HG03280 (cell line): ENCODE measurements around the gene ARMC10.
"Not testable (repeated sequence)": the region's sequence is repeated elsewhere in the genome, so short reads cannot be mapped to it uniquely, and the experiment has no call there.

Experiments
- ATAC-seq: cut with Tn5 transposase; IDR thresholded peaks from one replicate; pipeline ENCODE4 v1.9.1; 2021; ENCODE audit warnings: mild to moderate bottlenecking, moderate library complexity; ENCODE audit not compliant: unreplicated experiment

The ARMC10 gene

DNA sequence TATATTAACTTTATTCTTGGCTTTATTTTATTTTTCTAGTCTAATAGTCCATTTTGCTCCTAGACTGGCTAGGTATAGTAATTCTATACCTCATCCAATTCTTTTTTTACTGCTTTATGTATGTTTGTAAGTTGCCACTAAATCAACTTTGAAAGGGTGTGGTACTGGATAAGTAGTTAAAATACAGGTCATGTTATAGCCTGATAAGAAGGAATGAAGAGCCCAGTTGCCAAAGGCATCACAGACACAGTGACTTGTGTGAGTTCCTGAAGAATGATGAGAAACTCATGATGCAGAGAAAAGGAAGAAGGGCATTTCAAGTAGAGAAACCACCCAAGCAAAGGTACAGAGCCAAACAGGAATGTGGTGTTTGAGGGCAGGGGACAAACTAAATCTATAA lies 46.7 kb downstream of the ARMC10 start:
- no peak for ATAC-seq

DNA sequence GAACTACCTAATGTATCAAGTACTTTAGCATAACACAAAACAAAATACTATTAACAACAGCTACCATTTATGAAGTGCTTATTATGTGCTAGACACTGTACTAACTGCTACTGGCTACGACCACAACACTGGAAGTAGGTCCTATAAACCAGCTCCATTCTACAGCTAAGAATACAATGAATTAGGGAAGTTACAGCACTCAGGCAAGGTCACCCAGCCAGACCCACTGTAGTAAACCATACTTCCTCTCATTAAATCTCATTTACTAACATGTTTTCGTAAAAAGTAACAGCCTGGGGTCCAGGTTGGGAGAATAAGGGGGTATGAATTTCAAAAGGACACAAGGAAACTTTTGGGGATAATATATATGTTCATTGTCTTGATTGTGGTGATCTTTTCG lies 48.6 kb downstream of the ARMC10 start:
- ATAC-seq: no peak

DNA sequence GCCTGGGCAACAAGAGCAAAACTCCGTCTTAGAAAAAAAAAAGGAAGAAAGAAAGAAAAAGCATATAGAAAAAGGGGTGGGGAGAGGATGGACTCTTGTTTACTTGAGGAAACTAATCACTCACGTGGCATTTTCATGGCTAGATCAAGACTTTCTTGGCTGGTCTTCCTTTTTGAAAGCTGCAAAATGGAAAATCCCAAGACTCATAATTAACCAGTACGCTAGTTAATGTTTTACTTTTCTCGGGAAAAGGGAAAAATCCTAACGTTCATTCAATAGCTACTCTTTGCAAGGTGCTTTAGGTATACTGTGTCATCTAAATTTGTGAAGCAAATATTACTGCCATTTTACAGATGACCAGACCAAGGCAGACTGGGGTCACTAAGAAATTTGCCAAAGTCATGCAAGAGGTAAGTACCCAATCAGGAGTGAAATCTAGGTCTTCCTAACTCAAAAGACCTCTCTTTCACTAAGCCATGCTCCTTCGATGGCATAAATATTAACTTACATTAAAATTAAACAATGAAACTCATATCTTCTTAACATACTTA lies 49.6 kb downstream of the ARMC10 start:
- no peak for ATAC-seq

DNA sequence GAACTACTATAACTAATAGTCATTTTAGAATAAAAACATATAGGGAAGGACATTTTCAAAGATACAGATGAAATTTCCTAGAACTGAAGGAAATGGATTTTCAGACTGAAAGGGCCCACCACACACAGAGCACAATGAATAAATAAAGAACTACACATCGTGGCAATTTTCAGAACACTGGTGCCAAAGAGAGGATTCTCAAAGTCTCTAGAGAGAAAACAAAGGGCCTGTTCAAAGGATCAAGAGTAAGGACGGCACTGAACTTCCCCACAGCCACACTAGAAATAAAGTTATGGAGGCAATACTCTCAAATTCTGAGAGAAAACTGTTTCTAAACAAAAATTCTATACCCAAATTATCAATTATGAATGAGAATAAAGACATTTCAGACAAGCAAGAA lies 52.1 kb downstream of the ARMC10 start:
- no peak for ATAC-seq

DNA sequence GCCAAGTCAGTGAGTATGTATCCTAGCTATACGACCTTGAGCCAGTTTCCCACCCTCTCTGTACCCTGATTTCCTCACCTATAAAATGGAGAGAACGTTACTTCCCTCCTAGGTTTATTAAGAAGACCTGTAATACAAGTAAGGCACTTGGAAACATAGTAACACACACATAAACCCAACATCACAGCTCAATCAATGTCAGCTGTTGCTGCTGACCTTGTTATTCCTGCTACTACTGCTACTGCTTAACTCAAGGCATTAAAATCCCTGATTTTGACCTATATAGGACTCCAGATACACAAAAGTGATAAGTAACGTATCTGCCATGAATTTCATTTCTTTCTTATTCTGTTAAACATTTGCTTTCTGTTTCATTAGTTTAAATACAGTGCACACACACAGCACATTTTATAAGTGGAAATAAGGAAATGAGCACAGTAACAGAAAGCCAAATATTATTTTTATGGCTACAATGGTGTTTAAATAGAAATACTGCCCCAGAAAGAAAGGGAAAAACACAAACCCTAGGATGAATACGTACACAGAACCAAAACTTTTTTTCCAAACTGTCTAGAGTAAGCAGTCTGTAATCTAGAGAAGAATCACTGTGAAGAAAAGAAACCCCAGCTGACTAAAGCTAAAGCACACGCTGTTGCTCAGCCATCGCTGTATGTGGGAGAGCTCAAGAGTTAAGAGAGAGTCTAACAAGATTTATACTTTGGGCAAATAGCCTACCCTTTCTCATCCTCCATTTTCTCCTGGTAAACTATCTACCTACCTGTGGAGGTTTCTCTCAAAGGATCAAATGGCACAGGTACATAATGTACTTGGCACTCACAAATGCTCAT lies 55.0 kb downstream of the ARMC10 start:
- ATAC-seq: no peak

DNA sequence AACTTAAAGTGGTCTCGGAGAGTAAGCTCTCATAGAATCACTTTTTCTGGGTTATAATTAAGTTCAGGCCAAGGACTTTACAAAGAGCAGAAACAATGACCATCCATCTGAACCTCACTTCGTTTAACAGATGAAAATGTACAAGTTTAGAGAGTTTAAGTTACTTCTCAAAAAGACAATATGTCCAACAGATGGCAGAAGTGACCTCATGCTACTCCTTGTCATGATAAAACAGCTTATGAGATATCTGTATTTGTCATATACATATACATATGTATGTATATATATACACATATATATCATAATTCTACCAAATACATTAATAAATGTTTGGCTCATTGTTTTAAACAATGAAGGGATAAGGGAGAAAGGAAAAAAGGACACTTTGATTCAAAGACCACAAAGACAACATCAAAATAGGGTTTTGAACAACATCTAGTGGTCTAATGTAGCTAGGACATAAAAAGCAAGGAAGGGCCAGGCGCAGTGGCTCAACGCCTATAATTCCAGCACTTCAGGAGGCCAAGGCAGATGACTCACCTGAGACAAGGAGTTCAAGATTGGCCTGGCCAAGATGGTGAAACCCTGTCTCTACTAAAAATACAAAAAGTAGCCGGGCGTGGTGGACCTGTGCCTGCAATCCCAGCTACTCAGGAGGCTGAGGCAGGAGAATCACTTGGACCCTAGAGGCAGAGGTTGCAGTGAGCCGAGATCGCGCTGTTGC lies 56.1 kb downstream of the ARMC10 start:
- no peak for ATAC-seq

DNA sequence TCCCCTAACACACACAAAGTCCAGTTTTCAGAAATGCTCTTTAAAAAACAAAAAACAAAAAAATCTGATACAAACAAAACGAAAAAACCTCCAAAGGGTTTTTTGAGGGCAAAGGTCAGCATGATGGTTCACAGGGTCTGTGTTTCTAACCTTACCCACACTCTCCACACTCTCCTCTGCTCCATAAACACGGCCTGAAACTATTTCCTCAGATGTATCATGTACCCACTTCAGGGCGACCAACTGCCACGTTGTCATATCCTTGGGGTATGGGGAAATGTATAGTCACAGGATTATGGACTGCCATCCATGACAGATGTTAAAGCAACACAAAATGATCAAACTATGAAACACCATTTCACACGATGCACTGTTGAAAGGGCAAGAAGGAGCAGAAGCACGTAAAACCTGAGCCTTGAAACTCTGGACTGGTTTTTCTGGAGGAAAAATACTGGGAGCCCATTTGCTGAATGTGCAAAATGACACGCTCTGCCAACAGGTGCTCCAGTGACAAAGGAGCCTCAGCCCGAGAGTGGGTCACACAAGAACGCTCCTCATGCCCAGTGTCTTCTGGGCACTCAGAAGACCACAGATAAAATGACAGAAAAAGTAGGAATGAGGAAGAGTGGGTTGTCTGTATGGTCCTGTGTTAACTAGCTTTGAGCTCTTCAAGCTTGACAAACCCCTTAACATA lies 58.2 kb downstream of the ARMC10 start:
- ATAC-seq: no peak

DNA sequence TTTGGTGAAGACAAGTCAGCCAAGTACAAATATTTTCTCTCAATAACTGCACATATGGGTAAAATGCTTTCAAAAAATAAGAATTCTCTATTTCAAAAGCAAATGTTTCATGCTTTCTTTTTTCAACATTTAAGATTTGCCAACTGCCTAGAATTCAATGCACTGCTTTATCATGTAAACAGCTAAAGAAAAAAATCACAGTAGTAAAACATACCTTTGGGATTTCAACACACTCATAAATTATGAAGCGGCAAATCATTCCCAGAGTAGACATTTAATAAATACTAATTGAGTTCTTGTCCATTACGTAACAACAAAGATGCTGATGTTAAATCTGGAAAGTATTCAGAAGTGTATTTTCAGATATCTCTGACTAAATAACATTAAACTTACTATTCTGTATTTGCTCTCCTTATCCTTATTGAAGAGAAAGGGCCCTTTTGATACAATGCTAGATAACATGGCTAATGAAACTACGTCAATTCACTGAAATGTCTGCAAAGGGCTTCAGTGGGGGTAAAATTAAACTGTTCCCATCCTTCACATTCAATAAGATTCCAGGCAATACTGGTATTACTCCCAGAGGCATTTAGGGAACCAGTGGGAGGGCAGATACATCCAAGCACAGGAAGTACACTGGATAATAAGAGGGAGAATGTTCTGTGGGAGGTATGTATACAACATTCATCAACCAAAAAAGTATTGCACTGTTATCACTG lies 60.1 kb downstream of the ARMC10 start:
- no peak for ATAC-seq

DNA sequence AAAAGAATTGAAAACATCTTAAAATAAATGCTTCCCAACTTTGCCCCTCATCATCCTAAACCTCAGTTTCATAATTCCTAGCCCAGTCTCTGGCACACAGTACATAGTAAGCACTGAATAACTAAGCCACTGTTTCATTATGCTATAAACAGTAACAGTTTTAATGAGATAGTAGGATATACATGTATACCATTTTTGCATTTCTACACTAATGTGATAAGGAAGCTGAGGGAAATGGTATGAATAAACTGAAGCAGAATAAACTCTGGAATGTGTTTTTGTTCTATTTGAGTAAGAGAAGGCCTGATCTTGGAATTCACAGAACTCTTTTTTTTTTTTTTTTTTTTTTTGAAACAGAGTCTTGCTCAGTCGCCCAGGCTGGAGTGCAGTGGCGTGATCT lies 65.1 kb downstream of the ARMC10 start:
- ATAC-seq: no peak

DNA sequence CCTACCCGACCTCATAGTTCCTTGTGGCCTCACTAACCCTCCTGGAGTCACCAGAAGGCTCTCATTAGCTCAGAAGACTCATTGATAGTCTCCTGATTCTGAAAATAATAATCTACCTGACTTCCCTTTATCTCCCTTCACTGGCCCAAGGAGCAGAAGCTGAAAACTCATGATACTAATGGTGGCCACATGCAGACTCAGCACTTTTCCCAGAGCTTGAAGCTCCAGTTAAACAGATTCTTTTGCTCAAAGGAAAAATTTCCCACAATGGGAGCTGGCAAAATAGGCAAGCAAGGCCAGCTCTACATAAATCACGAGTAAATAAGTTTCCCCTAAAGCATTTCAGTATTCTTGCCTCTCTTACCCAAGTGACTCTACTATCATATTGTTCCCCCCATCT lies 65.7 kb downstream of the ARMC10 start:
- no peak for ATAC-seq

DNA sequence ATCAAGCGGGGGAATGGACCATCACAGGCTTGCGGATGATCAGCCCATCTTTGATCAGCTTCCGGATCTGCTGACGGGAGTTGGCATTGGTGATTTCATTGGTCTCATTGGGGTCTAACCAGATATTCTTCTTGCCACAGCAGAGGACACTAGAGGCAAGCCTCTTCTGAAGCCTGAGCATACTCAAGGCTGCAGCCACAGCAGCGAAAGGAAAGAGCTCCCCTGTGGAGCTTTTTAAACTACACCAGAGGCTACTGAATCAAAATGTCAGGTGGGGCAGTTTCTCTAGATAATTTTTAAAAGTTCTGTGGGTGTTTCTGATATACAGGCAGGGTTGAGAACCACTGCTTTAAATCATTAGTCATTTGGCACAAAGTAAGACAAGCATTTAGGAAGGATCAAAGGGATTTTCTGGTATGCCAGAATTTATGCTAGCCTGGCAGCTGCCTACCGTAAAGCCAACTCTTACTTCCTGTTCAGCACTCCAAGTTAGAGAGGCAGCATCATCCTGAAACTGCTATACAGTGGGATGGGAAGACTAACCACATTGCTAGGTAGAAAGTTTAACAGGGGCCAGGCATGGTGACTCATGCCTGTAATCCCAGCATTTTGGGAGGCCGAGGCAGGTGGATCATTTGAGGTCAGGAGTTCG lies 66.9 kb downstream of the ARMC10 start:
- no peak for ATAC-seq

DNA sequence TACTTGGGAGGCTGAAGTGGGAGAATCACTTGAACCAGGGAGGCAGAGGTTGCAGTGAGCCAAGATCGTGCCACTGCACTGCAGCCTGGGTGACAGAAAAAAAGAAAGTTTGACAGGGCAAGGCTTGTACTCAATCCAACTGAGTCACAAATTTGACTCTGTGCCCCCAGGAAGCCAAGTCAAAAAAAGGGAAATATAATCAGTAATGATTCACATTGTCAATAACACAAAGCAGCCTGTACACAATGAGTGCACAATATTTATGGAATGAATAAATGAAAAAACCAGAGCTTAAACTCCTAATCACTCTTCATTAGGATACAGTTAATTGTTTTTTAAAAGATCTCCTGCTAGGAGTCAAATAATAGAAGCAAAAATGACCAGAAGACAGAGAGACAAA lies 67.6 kb downstream of the ARMC10 start:
- ATAC-seq: no peak

DNA sequence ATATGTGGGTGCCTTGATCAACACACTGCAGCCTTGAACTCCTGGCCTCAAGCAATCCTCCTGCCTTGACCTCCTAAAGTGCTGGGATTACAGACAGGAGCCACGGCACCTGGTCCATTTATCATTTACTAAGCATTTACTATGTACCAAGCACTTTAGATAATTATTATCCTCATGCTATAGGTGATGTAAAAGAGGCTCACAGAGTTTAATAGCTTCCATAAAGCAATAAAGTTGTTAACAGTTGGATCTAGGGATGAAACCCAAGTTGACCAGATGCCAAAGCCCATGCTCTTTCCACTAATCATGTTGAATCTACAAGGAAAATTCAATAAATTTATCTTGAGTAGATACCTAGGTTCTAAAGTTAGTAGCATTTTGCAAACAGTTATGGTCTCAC lies 68.9 kb downstream of the ARMC10 start:
- no peak for ATAC-seq

DNA sequence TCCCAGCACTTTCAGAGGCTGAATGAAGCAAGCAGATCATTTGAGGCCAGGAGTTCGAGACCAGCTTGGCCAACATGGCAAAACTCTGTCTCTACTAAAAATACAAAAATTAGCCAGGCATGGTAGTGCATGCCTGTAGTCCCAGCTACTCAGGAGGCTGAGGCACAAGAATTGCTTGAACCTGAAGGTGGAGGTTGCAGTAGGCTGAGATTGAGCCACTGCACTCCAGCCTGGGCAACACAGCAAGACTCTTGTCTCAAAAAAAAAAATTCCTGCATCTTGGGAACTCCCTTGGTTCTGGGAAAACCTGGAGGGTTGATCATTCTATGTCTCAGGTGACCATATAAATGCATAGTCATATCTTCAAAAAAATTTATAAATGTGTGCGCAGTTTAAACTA lies 69.8 kb downstream of the ARMC10 start:
- not testable (repeated sequence) for ATAC-seq

DNA sequence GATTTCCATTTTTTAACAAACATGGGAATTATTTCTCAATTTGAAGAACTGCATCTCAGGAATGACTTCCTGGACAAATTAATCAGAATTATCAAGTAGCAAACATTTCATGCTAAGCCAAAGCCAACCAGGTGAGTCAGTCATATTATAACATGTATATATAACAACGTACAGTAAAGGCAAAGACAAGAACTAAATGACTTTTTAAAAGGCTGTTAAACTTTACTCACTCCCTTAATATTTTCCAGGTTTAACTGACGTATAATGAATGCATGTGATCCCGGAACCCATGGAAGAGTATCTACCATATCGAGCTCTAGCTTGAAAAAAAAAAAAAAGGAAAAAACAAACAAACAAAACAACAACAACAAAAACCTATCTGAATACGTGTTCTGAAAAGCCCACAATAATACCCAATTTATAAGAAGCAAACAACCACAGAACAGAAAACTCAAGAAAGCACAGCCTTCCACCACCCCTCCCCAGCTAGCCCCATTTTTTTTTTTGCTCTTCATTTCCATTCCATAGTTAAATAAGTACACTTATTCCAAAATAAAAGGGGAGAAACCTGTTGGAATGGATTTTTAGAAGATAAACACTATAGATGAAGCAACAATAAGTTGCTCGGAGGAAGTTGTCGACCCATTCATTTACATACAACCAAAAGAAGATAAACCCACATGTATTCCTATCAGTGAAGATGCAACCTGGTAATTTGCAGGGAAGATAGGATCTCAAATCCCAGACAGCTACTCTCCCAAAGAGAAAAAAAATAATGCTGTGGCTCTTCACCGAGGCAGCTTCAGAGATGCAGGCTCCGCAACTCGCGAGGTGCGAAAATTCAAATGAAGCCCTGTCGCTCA lies 73.4 kb downstream of the ARMC10 start:
- ATAC-seq: no peak
